B cell (primary cell): ENCODE measurements around the gene TMC7. TPM values are rescaled to one million over a fixed set of nuclear protein-coding genes. Genes with fewer than 3 reads are reported as not detected.

Experiments
- ATAC-seq: fragments of 200-7000 bp; cut with Tn5 transposase; one replicate; pipeline ENCODE4 v1.10.0; 2021; ENCODE audit warnings: low read depth, mild to moderate bottlenecking, moderate number of reproducible peaks, moderate library complexity
- CTCF ChIA-PET: fragments of 350-600 bp; sonication (Branson Sonifier 250); formaldehyde crosslinking; loops from one replicate; lab custom pipeline; 2021; ENCODE audit warnings: antibody characterized with exemption, inconsistent platforms; lab: Charles Lee
- POLR2A ChIA-PET: fragments of 350-600 bp; sonication (Branson Sonifier 250); formaldehyde crosslinking; loops from one replicate; lab custom pipeline; 2021; ENCODE audit warnings: antibody characterized with exemption; lab: Charles Lee
- DNase-seq: peaks from one replicate; pipeline ENCODE4 v3.0.0; 2013
- H2AFZ ChIP-seq: 2 replicates; pipeline ENCODE4 v1.6.1; 2012; ENCODE audit warnings: mild to moderate bottlenecking, low read depth, low read length; ENCODE audit not compliant: insufficient read depth, poor library complexity, severe bottlenecking
- H3K27ac ChIP-seq, 2 donors: 1 replicate in 1 of 2; 2 replicates in 1 of 2; pipeline ENCODE4 v1.5.1; 2012 to 2013; ENCODE audit warnings: low read length in 2 of 2, mild to moderate bottlenecking in 2 of 2, moderate library complexity in 1 of 2
- H3K27me3 ChIP-seq, 4 experiments: fragments of 200-600 bp in 1 of 4; sonication (generic) in 1 of 4; replicated peaks in 1 of 4; 1 replicate in 2 of 4; 2 replicates in 2 of 4; pipeline versions ENCODE4 v1.6.1 to v1.7.0; 2013 to 2016; ENCODE audit warnings: low read length in 3 of 4, mild to moderate bottlenecking in 2 of 4, mixed read lengths in 1 of 4, moderate library complexity in 1 of 4; ENCODE audit not compliant: insufficient read depth in 4 of 4, control insufficient read depth in 3 of 4; ENCODE audit errors: control extremely low read depth in 1 of 4
- H3K36me3 ChIP-seq, 2 experiments: replicated peaks in 1 of 2; 1 replicate in 1 of 2; 2 replicates in 1 of 2; pipeline versions ENCODE4 v1.6.1 to v1.7.1; 2013; ENCODE audit warnings: low read length in 1 of 2; ENCODE audit not compliant: insufficient read depth in 2 of 2, control insufficient read depth in 1 of 2; ENCODE audit errors: control extremely low read depth in 1 of 2, extremely low read depth in 1 of 2
- H3K4me1 ChIP-seq, 2 donors: fragments of 200-600 bp in 1 of 2; sonication (generic) in 1 of 2; 1 replicate in 1 of 2; 2 replicates in 1 of 2; pipeline versions ENCODE4 v1.5.1 to v1.6.1; 2013 to 2017; ENCODE audit warnings: low read length in 2 of 2; ENCODE audit not compliant: control insufficient read depth in 2 of 2, insufficient read depth in 2 of 2
- H3K4me2 ChIP-seq: replicated peaks from 2 replicates; pipeline ENCODE3; 2012; ENCODE audit warnings: mild to moderate bottlenecking, low read depth, low read length; ENCODE audit not compliant: poor library complexity, severe bottlenecking
- H3K4me3 ChIP-seq, 5 experiments: fragments of 200-600 bp in 1 of 5; sonication (generic) in 1 of 5; 1 replicate in 3 of 5; 2 replicates in 2 of 5; pipeline versions ENCODE4 v1.5.1 to v1.7.0; 2011 to 2016; ENCODE audit warnings: low read length in 4 of 5, mild to moderate bottlenecking in 4 of 5, low read depth in 2 of 5, control low read depth in 1 of 5, moderate library complexity in 1 of 5; ENCODE audit not compliant: insufficient read depth in 1 of 5; ENCODE audit errors: control extremely low read depth in 1 of 5, extremely low read depth in 1 of 5
- H3K79me2 ChIP-seq: fragments of 200-600 bp; sonication (generic); one replicate; pipeline ENCODE4 v1.6.0; 2016; ENCODE audit warnings: low read length; ENCODE audit not compliant: control insufficient read depth, insufficient read depth
- H3K9ac ChIP-seq: fragments of 200-600 bp; sonication (generic); 2 replicates; pipeline ENCODE4 v1.6.1; 2017; ENCODE audit warnings: mild to moderate bottlenecking, low read length, moderate library complexity
- H3K9me3 ChIP-seq, 3 donors: one replicate each; pipeline versions ENCODE4 v1.6.1 to v1.7.1; 2013; ENCODE audit warnings: low read length in 2 of 3; ENCODE audit not compliant: control insufficient read depth in 2 of 3, insufficient read depth in 1 of 3; ENCODE audit errors: control extremely low read depth in 1 of 3
- H4K20me1 ChIP-seq: 2 replicates; pipeline ENCODE4 v1.6.0; 2012; ENCODE audit warnings: mild to moderate bottlenecking, low read length; ENCODE audit not compliant: insufficient read depth, control insufficient read depth, poor library complexity, severe bottlenecking
- H3K27ac Mint-ChIP-seq: one replicate; pipeline ENCODE4 v1.8.0; 2021; ENCODE audit warnings: mixed read lengths
- H3K27me3 Mint-ChIP-seq: one replicate; pipeline ENCODE4 v1.8.0; 2021; ENCODE audit warnings: mixed read lengths
- H3K4me1 Mint-ChIP-seq: one replicate; pipeline ENCODE4 v1.8.0; 2021; ENCODE audit warnings: mixed read lengths
- H3K4me3 Mint-ChIP-seq: one replicate; pipeline ENCODE4 v1.8.0; 2021; ENCODE audit warnings: mixed read lengths
- H3K9me3 Mint-ChIP-seq: one replicate; pipeline ENCODE4 v1.8.0; 2022; ENCODE audit warnings: mixed read lengths; ENCODE audit not compliant: insufficient read depth
- CTCF ChIP-seq: fragments of 200-600 bp; IDR thresholded peaks from one replicate; pipeline ENCODE4 v1.8.0; 2022; ENCODE audit warnings: antibody characterized with exemption, mild to moderate bottlenecking
- EZH2 ChIP-seq: IDR thresholded peaks from 2 replicates; pipeline ENCODE4 v1.6.1; 2012; ENCODE audit warnings: borderline replicate concordance, low read depth, mild to moderate bottlenecking, moderate library complexity, low read length; ENCODE audit not compliant: insufficient read depth, poor library complexity, severe bottlenecking
- WGBS: methylation state at CpG from one replicate; pipeline ENCODE4 v1.1.5; 2013; ENCODE audit warnings: missing lambda C conversion rate; ENCODE audit not compliant: insufficient coverage; 5-methylcytosine and 5-hydroxymethylcytosine counted together
- intact Hi-C: fragments of 100-400 bp; cut with micrococcal nuclease; formaldehyde crosslinking; loops from one replicate; pipeline ENCODE4 v1.10.0; 2022
- polyA plus RNA-seq: library from polyadenylated mRNA; depleted of rRNA; stranded (reverse); fragments of >200 nt; gene quantifications from 2 replicates; pipeline ENCODE4 v1.2.3, GENCODE V29; 2012
- total RNA-seq, 2 donors: library from RNA; stranded (reverse); fragments of 120-200 nt in 1 of 2; gene quantifications; 1 replicate in 1 of 2; 2 replicates in 1 of 2; pipeline versions ENCODE4 v1.2.3 to v1.2.4, GENCODE V29; 2013 to 2022

Gene TMC7
- total and polyA plus RNA-seq, 2 donors (not counting 1 experiment from before 2014, with no cell fraction given): not detected

GRCh38 chr16:19068237-19068815 lies 84.6 kb downstream of the TMC7 start:
- no peaks in the 10 kb centered on the region for H4K20me1 ChIP-seq
- no peak for TF ChIP-seq EZH2
- no peak for TF ChIP-seq CTCF
- intact Hi-C loops: loop anchor here (5.0 kb wide), 1 partner anchor 99 kb away; the partner anchor contains the start of gene SYT17
- Mint-ChIP-seq H3K4me1 (peaks cover 14% of the 10 kb centered on the region), H3K9me3 (no peaks in the 10 kb centered on the region), H3K4me3 (peak overlapping the region; percentile 91), H3K27ac (peak overlapping the region; percentile 99), H3K27me3 (peaks cover 4% of the 10 kb centered on the region)
- DNase-seq: peak; percentile 41
- no peak for ATAC-seq
- no peaks in the 10 kb centered on the region for H3K27me3 ChIP-seq
- POLR2A ChIA-PET: interaction anchor here (0.7 to 1.7 kb wide), 5 partner anchors 13 to 487 kb away, joined by 3 to 11 read pairs (median 7); partner anchors contain the start of genes RPS15A and VPS35L
- peaks cover 4% of the 10 kb centered on the region for H3K79me2 ChIP-seq
- CTCF ChIA-PET: interaction anchor here (1.2 to 2.5 kb wide), 5 partner anchors 17 to 456 kb away, joined by 3 to 8 read pairs (median 5); partner anchors contain the start of gene ARL6IP1
- 43% methylated on average over 15 of the region's 19 CpGs for WGBS
- peak overlapping the region; percentile 84 for H3K4me2 ChIP-seq
- H2AFZ ChIP-seq: peak overlapping the region; percentile 87
- peak overlapping the region; percentile 98 for H3K9ac ChIP-seq
- H3K9me3 ChIP-seq: no peaks in the 10 kb centered on the region
- peaks cover 8 to 14% of the 10 kb centered on the region in 2 donors for H3K4me1 ChIP-seq
- H3K4me3 ChIP-seq: peak overlapping the region; percentile 78 to 91 (median 79)
- peak overlapping the region; percentile 99 to 100 for H3K27ac ChIP-seq
- H3K36me3 ChIP-seq: peaks cover 1 to 2% of the 10 kb centered on the region in 2 experiments
